MG63 (cell line): ENCODE data around the gene FAM131A. TPM values are rescaled to one million over a fixed set of nuclear protein-coding genes. Genes with fewer than 3 reads are reported as not detected.
"Not testable (repeated sequence)": the region's sequence is repeated elsewhere in the genome, so short reads cannot be mapped to it uniquely, and the experiment has no call there.

ENCODE experiments used
- DNase-seq: peaks from one replicate; pipeline ENCODE4 v3.0.0-alpha.2; 2020
- H3K27me3 ChIP-seq: fragments of 250-450 bp; sonication (Bioruptor Pico); 2 replicates; pipeline ENCODE4 v1.5.1; 2020; ENCODE audit warnings: mild to moderate bottlenecking, moderate library complexity
- H3K36me3 ChIP-seq: fragments of 250-450 bp; sonication (Bioruptor Pico); 2 replicates; pipeline ENCODE4 v1.5.1; 2020; ENCODE audit warnings: mild to moderate bottlenecking, moderate library complexity
- H3K4me3 ChIP-seq: fragments of 250-450 bp; sonication (Bioruptor Pico); 2 replicates; pipeline ENCODE4 v1.5.1; 2020; ENCODE audit warnings: mild to moderate bottlenecking, moderate library complexity
- H3K9me3 ChIP-seq: fragments of 250-450 bp; sonication (Bioruptor Pico); 2 replicates; pipeline ENCODE4 v1.5.1; 2020; ENCODE audit warnings: mild to moderate bottlenecking, moderate library complexity
- total RNA-seq: library from RNA; depleted of rRNA; stranded (reverse); fragments of >200 nt; shearing (Covaris generic); gene quantifications from 2 replicates; pipeline ENCODE4 v1.2.3, GENCODE V29; 2014; ENCODE audit warnings: low replicate concordance

FAM131A gene
- total RNA-seq, 1 experiment from 2014 or later, result 8.8 TPM

DNA sequence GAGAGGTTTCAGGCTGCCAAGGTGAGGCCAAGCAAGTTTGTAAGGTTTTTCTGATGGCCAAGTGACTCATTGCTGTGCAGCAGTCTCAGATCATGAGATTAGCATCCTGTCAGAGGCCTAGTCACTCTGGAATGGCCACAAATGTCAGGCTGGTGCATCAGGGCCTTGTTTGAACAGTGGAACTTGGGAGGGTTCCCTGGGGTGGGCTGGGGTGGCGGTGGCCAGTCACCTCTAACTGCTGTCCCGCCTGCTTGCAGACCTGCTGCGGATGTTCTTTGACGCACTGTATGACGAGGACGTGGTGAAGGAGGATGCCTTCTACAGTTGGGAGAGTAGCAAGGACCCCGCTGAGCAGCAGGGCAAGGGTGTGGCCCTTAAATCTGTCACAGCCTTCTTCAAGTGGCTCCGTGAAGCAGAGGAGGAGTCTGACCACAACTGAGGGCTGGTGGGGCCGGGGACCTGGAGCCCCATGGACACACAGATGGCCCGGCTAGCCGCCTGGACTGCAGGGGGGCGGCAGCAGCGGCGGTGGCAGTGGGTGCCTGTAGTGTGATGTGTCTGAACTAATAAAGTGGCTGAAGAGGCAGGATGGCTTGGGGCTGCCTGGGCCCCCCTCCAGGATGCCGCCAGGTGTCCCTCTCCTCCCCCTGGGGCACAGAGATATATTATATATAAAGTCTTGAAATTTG lies 2.8 kb upstream of the FAM131A start:
- DNase-seq, result peak; percentile 59
- Histone ChIP-seq H3K9me3 (no peaks in the 10 kb centered on the region), H3K36me3 (peaks cover 73% of the 10 kb centered on the region)

DNA sequence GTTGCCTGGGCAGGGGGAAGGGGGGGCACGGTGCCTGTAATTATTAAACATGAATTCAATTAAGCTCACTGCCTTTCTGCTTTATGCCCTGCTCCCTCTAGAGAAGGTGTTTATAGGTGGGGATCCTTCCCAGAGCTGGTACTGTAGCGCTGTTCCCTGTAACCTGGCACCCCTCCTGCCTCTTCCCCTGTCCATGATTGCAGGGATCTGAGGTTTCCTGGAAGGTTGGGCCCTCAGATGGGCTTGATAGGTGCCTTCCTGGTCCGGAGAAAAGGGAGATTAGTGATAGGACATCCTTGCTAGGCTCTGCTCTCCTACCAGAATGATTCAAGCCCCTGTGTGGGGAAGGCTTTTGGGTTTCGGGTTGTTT lies 2.1 kb upstream of the FAM131A start:
- Histone ChIP-seq H3K9me3 (no peaks in the 10 kb centered on the region), H3K4me3 (peak overlapping the region; percentile 52), H3K36me3 (peaks cover 66% of the 10 kb centered on the region), H3K27me3 (no peaks in the 10 kb centered on the region)
- DNase-seq, result no peak

More for the DNA sequence above, 2.8 kb upstream of the FAM131A start:
- no peak overlapping the region for H3K4me3 ChIP-seq
- H3K27me3 ChIP-seq, result no peaks in the 10 kb centered on the region

DNA sequence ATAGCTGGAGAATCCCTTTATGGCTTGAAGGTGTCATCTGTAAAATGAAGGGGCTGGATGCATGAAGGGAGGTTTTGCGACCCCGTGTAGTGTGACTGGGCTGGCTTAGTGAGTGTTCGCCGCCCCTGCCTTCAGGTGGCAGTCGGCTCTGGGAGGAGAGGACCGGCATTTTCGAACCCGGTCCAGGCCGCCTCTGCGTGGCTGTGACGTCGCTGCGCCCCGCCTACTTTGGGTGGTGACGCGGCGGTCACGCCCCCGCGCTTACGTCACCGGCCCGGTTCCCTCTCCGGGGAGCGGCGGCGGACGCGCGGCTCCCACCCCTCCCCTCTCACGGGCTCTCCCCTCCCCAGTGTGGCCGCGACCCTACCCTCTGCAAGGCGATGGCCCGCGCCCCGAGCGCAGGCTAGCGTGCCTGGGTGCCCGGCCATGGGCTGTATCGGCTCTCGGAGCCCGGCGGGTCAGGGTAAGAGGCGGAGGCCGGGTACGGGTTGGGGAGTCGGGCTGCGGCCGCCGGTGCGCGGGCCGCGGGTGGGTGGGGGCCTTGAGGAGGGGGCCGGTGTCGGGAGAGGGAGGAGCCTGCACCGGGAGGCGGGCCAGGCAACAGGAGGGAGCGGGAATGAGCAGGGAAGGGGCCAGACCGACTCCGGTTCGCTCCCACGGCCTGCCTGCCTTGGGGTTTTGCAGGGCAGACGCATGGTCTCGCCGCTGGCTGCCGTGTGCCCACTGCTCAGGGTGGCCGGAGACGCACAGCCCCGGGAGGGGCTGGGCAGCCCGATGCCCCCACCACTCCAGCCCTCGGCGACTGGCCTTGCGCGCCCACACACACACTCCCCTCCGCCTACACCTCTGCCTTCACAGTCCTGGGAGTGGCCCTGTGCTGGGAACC lies 1.5 kb upstream of the FAM131A start:
- Histone ChIP-seq H3K9me3 (no peaks in the 10 kb centered on the region), H3K4me3 (peak overlapping the region; percentile 52), H3K27me3 (no peaks in the 10 kb centered on the region), H3K36me3 (peaks cover 60% of the 10 kb centered on the region)
- peak; percentile 72 for DNase-seq

DNA sequence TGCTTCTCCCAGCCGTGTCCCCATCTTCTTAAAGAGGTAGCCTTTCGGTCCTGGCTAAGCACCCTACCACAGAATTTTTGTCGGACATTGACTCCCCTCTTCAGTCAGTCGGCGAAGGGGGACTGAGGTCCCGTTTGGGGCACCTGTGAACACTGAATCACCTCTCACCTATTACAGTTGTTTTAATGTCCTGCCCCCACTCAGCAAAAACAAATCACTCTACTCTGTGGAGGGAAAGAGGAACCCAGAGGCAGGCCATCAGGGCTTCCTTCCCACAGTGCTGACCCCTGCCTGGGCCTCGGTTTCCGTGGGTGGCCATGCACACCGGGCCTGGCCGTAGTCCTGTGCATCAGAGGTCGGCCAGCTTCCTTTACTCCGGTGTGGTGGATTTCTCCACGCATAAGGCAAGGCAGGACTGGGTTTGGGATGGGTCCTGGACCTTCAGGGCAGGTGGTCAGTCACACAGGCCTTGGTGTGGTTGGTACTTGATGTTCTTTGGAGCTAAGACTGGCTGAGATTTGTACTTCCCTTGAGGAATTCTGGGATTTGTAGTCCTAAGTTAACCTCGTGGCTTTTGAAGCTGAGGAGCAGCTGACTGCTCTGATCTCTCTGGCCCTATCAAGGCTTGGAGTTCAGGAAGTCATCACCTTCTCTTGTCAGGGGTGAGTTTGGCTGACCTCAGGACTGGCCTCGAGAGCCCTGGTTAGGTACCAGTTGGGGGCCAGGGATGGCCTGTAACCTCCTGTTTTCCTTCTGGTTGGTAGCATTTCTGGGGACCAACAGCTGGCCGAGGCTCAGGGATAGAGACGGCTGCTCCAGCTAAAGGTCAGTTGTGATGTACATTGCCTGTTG lies 627 bp upstream of the FAM131A start:
- Histone ChIP-seq H3K9me3 (no peaks in the 10 kb centered on the region), H3K27me3 (no peaks in the 10 kb centered on the region), H3K4me3 (peak overlapping the region; percentile 52), H3K36me3 (peaks cover 51% of the 10 kb centered on the region)
- DNase-seq, result no peak

- Histone ChIP-seq H3K36me3 (peaks cover 48% of the 10 kb centered on the region), H3K9me3 (no peaks in the 10 kb centered on the region), H3K4me3 (no peak overlapping the region), H3K27me3 (no peaks in the 10 kb centered on the region)
- no peak for DNase-seq
These were observed 581 bp downstream of the FAM131A start for GRCh38 chr3:184337981-184338380.

DNA sequence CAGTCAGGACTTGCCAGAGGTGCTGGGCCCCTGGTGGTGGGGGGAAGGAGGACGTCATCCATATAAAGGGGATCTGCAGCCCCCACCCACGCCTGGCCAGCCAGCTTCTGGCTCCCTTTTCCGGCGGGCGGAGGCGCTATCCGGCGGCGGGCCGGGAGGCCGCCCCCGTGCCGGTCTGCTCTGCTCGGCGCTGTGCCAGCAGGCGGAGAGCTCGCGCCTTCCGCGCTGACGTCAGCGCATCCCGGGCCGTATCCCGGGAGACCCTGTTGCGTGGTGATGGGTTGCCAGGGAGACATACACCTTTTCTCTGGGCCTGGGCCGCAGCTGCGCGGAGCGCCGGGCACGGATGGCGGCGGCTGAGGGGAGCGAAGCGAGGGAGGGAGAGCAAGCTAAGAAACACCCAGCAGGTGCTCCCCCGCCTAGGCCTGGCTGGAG lies 1.1 kb downstream of the FAM131A start:
- peaks cover 42% of the 10 kb centered on the region for H3K36me3 ChIP-seq
- no peak for DNase-seq

DNA sequence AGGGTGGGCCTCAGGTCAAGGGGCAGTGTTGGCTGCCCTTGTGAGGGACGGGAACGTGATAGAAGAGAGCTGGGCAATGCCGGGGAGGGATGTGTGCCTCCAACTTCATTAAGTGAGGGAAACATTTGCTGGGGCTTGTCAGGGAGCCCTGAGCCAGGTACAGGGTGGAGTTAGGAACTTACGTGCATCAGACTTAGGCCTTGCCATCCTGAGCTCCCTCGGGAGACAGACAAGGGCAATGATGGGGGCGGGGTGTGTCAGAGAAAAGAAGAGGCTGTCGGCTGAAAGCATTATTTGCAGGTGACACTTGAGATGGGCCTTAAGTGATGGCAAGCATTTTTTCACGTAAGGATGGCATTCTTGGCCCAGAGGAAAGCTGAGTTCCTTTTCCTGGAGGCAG lies 1.6 kb downstream of the FAM131A start:
- Histone ChIP-seq H3K4me3 (no peak overlapping the region), H3K9me3 (no peaks in the 10 kb centered on the region), H3K27me3 (no peaks in the 10 kb centered on the region), H3K36me3 (peaks cover 37% of the 10 kb centered on the region)
- DNase-seq, result no peak

More for the DNA sequence above, 1.1 kb downstream of the FAM131A start:
- H3K9me3 ChIP-seq, result no peaks in the 10 kb centered on the region
- no peak overlapping the region for H3K4me3 ChIP-seq
- H3K27me3 ChIP-seq, result no peaks in the 10 kb centered on the region

DNA sequence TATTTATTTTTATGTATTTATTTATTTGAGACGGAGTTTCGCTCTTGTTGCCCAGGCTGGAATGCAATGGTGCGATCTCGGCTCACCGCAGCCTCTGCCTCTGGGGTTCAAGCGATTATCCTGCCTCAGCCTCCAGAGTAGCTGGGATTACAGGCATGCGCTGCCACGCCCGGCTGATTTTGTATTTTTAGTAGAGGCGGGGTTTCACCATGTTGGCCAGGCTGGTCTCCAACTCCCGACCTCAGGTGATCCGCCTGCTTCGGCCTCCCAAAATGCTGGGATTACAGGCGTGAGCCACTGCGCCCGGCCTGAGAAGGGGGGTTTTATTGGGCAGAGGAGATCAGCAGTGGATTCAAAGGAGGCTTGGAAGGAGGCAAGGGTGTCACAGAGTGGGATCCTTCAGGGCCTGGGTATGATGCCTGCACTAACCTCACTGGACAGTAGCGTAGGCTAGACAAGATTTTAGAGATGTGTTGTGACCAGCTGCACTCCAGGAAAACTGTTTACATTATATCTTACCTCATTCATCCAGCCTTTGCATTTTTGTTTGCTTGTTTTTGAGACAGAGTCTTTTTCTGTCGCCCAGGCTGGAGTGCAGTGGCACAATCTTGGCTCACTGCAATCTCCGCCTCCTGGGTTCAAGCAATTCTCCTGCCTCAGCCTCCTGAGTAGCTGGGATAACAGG lies 2.2 kb downstream of the FAM131A start:
- not testable (repeated sequence) for H3K4me3 ChIP-seq, H3K9me3 ChIP-seq, DNase-seq, H3K27me3 ChIP-seq
- H3K36me3 ChIP-seq, result peaks cover 31% of the 10 kb centered on the region

GRCh38 chr3:184341925-184342324 lies 4.5 kb downstream of the FAM131A start:
- Histone ChIP-seq H3K27me3 (no peaks in the 10 kb centered on the region), H3K9me3 (no peaks in the 10 kb centered on the region), H3K36me3 (peaks cover 20% of the 10 kb centered on the region), H3K4me3 (no peak overlapping the region)
- no peak for DNase-seq

DNA sequence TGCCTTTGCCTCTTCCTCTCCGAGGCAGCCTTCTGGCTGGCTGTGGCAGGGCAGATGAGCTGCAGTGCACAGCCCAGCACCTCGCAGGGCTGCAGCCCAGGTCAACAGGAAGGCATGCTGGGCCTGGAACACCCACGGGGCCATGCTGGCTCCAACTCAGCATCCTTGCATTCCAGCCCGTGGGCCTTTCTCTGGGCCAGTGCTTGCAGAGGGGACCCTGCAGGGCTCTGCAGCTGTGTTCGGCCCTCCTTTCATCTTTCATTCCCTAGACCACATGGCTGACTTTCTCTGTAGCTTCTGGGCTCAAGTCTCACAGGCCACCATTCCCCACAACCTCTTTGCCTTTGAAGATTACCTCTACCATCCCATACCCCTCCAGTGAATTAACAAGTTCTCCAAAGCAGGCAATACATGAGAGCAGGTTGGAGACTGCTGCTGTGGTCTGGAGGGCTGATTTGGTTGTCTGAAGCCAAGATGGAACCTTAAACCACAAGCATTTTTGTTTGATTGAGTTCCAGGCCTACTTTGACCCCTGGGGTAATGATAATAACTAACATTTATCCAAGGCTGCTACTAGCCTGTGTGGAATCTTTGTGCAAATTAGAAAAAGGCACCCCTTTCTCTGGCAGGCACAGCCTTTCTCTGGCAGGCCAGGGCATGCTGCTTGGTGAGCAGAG lies 5.9 kb downstream of the FAM131A start:
- DNase-seq, result no peak
- Histone ChIP-seq H3K36me3 (peaks cover 14% of the 10 kb centered on the region), H3K27me3 (no peaks in the 10 kb centered on the region), H3K4me3 (no peak overlapping the region), H3K9me3 (no peaks in the 10 kb centered on the region)

GRCh38 chr3:184344579-184345316 lies 7.3 kb downstream of the FAM131A start:
- H3K36me3 ChIP-seq, result peaks cover 11% of the 10 kb centered on the region
- no peaks in the 10 kb centered on the region for H3K9me3 ChIP-seq
- no peaks in the 10 kb centered on the region for H3K27me3 ChIP-seq
- no peak for DNase-seq
- no peak overlapping the region for H3K4me3 ChIP-seq

- Histone ChIP-seq H3K27me3 (no peaks in the 10 kb centered on the region), H3K36me3 (peaks cover 11% of the 10 kb centered on the region), H3K9me3 (no peaks in the 10 kb centered on the region), H3K4me3 (no peak overlapping the region)
- peak; percentile 64 for DNase-seq
These were observed 8.1 kb downstream of the FAM131A start for GRCh38 chr3:184345317-184346144.

DNA sequence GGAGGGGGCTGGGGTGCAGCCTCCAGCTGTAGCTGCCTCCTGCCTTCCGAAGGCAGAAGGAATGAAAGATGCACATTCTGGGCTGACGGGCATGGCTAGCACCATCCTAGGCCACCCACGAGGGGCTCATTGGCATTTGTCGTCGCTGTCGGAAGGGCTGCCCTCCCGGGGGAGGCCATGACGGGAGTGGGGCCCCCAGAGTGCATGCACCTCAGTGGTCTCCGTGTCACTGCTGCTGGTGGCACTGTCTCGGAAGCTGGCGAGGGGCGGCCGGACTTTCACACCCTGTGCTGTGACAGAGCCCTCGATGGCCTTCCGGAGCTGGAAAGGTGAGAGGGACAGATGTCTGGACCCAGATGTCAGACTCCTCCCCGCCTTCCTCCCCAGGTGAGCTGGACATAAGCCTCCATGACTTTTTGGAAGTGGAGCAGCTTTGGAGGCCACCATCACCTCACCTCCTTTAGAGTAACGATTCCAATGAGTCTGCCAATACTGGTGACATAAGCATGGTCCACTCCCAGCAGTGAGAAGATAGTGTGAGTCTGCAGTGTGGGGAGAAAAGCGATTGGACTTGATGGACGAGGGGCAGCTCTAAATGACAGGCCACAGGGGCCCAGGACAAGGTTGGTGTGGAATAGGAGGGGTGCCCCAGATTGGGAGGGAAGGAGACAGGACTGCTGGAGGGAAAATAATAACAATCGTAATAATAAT lies 9.2 kb downstream of the FAM131A start:
- no peak overlapping the region for H3K4me3 ChIP-seq
- no peak for DNase-seq
- no peaks in the 10 kb centered on the region for H3K9me3 ChIP-seq
- no peaks in the 10 kb centered on the region for H3K27me3 ChIP-seq
- peaks cover 13% of the 10 kb centered on the region for H3K36me3 ChIP-seq
